Lung (tissue), 12 donors: ENCODE data around the gene PSAPL1. TPM values are rescaled to one million over a fixed set of nuclear protein-coding genes. Genes with fewer than 3 reads are reported as not detected.

ENCODE experiments used
- ATAC-seq: fragments of 200-7000 bp; cut with Tn5 transposase; one replicate; pipeline ENCODE4 v1.9.1; 2020; ENCODE audit warnings: moderate number of reproducible peaks; ENCODE audit not compliant: insufficient read depth, low FRiP score
- DNase-seq, 3 donors: peaks; one replicate each; pipeline ENCODE4 v3.0.0-alpha.2; 2013 to 2017
- H3K27ac ChIP-seq, 2 donors: one replicate each; pipeline ENCODE4 v1.5.1; 2013; ENCODE audit warnings: mild to moderate bottlenecking in 2 of 2, moderate library complexity in 2 of 2, control low read depth in 1 of 2, inconsistent platforms in 1 of 2, low read depth in 1 of 2, low read length in 1 of 2
- H3K27me3 ChIP-seq, 3 donors: one replicate each; pipeline ENCODE4 v1.5.1; 2013; ENCODE audit warnings: low read length in 2 of 3; ENCODE audit not compliant: control insufficient read depth in 3 of 3, insufficient read depth in 3 of 3
- H3K36me3 ChIP-seq, 4 donors: one replicate each; pipeline ENCODE4 v1.5.1; 2013; ENCODE audit warnings: low read length in 4 of 4, mild to moderate bottlenecking in 1 of 4, moderate library complexity in 1 of 4; ENCODE audit not compliant: control insufficient read depth in 4 of 4, insufficient read depth in 4 of 4
- H3K4me1 ChIP-seq, 5 donors: one replicate each; pipeline ENCODE4 v1.5.1; 2013; ENCODE audit warnings: low read length in 5 of 5, mild to moderate bottlenecking in 2 of 5, moderate library complexity in 1 of 5; ENCODE audit not compliant: control insufficient read depth in 5 of 5, insufficient read depth in 5 of 5
- H3K4me3 ChIP-seq: one replicate; pipeline ENCODE4 v1.5.1; 2013; ENCODE audit warnings: mild to moderate bottlenecking, control low read depth, moderate library complexity
- H3K9ac ChIP-seq, 2 donors: one replicate each; pipeline ENCODE4 v1.5.1; 2013; ENCODE audit warnings: low read length in 2 of 2, control low read depth in 1 of 2; ENCODE audit not compliant: insufficient read depth in 1 of 2
- H3K9me3 ChIP-seq, 4 donors: one replicate each; pipeline ENCODE4 v1.5.1; 2013; ENCODE audit warnings: low read length in 3 of 4, mild to moderate bottlenecking in 1 of 4, moderate library complexity in 1 of 4; ENCODE audit not compliant: control insufficient read depth in 4 of 4, insufficient read depth in 3 of 4
- CTCF ChIP-seq: IDR thresholded peaks from 2 replicates; pipeline ENCODE4 v1.5.1; 2012; ENCODE audit warnings: mild to moderate bottlenecking; ENCODE audit errors: control extremely low read depth, extremely low read depth
- WGBS, 2 donors: extraction: QIAGEN DNeasy Blood & Tissue Kit; methylation state at CpG; one replicate each; pipeline ENCODE4 v1.1.7; 2013; 5-methylcytosine and 5-hydroxymethylcytosine counted together
- polyA plus RNA-seq, 2 donors: library from polyadenylated mRNA; stranded (reverse); fragments of 200-250 nt; gene quantifications; one replicate each; pipeline ENCODE4 v1.2.1, GENCODE V29; 2013
- total RNA-seq, 2 donors: library from RNA; depleted of rRNA in 1 of 2; stranded (reverse); fragments of >200 nt in 1 of 2; gene quantifications; one replicate each; pipeline ENCODE4 v1.2.1, GENCODE V29; 2014 to 2021
- donor health status: control.
- donor health status: control.
- donor health status: Bipolar disorder and iron deficiency.
- donor health status: healthy.
- donor health status: DM: yes; HTN: yes; CAD: no.

Gene PSAPL1
- total and polyA plus RNA-seq, 4 donors, result 0.06 to 0.55 (median 0.24) TPM; not detected in 1

GRCh38 chr4:7419961-7420660 is 14.6 kb downstream of the PSAPL1 start:
- H3K27me3 ChIP-seq, result no peaks in the 10 kb centered on the region
- H3K4me1 ChIP-seq, result peaks cover 0 to 10% (median 0%) of the 10 kb centered on the region in 5 donors
- no peak for TF ChIP-seq CTCF
- no peak overlapping the region for H3K27ac ChIP-seq
- DNase-seq (peak in 1 of 3 donors; percentile 16), ATAC-seq (no peak)
- 64 to 69% methylated on average over 3 to 4 of the region's 4 CpGs for WGBS, 2 donors
- no peak overlapping the region for H3K4me3 ChIP-seq
- peaks cover 0 to 8% (median 2%) of the 10 kb centered on the region in 4 donors for H3K9me3 ChIP-seq
- H3K36me3 ChIP-seq, result no peaks in the 10 kb centered on the region
- no peak overlapping the region for H3K9ac ChIP-seq

- Histone ChIP-seq H3K9ac (no peak overlapping the region), H3K36me3 (no peaks in the 10 kb centered on the region), H3K27me3 (no peaks in the 10 kb centered on the region), H3K4me3 (no peak overlapping the region), H3K27ac (no peak overlapping the region), H3K4me1 (peaks cover 0 to 10% (median 0%) of the 10 kb centered on the region in 5 donors), H3K9me3 (peaks cover 0 to 8% (median 2%) of the 10 kb centered on the region in 4 donors)
- TF ChIP-seq CTCF, result no peak
- 85 to 87% methylated on average over 15 of the region's 15 CpGs for WGBS, 2 donors
- ATAC-seq (no peak), DNase-seq (peak in 1 of 3 donors; percentile 8)
Observed at GRCh38 chr4:7418131-7418943, 16.4 kb downstream of the PSAPL1 start.

- Histone ChIP-seq H3K36me3 (no peaks in the 10 kb centered on the region), H3K27me3 (no peaks in the 10 kb centered on the region), H3K9me3 (peaks cover 0 to 8% (median 2%) of the 10 kb centered on the region in 4 donors), H3K9ac (no peak overlapping the region), H3K4me3 (no peak overlapping the region), H3K27ac (no peak overlapping the region), H3K4me1 (peaks cover 0 to 10% (median 0%) of the 10 kb centered on the region in 5 donors)
- DNase-seq (peak in 1 of 3 donors; percentile 8), ATAC-seq (no peak)
- no peak for TF ChIP-seq CTCF
- 81 to 91% methylated on average over 9 of the region's 9 CpGs for WGBS, 2 donors
Observed at GRCh38 chr4:7417639-7418038, 17.1 kb downstream of the PSAPL1 start.
